HG03045 (cell line): ENCODE results near the gene CYP2A6.

ENCODE experiments used
- ATAC-seq: cut with Tn5 transposase; IDR thresholded peaks from one replicate; pipeline ENCODE4 v1.9.1; 2021; ENCODE audit warnings: mild to moderate bottlenecking, moderate library complexity; ENCODE audit not compliant: unreplicated experiment

The CYP2A6 gene

DNA sequence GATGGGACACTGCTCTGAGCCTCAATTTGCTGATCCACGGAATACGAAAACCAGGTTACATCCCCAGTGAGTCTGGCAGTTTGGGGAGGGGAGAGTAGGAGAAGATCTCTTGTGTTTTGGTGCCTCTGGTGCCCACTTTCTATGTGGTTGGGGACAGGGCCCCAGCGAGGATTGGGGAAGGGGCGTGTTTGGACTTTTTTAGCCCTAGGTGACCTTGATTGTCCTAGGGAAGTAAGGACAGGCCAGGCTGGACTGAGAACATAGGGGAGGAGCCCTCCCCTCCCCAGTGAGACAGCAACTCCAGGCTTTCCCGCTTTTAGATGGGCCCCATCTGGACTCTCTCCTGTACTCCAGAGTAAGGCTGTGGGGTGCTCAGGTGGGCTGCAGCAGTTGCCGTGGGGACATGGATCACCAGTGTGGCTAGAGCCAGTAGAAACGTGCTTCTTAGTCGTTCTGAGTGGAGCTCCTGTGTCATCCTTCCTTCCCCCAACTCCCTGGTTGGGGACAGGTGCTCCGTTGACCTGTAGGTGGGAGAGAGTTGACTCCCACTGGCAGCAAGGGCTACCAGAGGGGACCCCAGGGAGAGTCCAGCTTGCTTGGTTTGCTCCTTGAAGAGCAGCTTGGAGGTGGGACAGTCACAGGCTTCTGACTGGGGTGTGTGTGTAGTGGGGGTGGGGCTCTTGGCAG is 46.9 kb downstream of the CYP2A6 start:
- no peak for ATAC-seq

DNA sequence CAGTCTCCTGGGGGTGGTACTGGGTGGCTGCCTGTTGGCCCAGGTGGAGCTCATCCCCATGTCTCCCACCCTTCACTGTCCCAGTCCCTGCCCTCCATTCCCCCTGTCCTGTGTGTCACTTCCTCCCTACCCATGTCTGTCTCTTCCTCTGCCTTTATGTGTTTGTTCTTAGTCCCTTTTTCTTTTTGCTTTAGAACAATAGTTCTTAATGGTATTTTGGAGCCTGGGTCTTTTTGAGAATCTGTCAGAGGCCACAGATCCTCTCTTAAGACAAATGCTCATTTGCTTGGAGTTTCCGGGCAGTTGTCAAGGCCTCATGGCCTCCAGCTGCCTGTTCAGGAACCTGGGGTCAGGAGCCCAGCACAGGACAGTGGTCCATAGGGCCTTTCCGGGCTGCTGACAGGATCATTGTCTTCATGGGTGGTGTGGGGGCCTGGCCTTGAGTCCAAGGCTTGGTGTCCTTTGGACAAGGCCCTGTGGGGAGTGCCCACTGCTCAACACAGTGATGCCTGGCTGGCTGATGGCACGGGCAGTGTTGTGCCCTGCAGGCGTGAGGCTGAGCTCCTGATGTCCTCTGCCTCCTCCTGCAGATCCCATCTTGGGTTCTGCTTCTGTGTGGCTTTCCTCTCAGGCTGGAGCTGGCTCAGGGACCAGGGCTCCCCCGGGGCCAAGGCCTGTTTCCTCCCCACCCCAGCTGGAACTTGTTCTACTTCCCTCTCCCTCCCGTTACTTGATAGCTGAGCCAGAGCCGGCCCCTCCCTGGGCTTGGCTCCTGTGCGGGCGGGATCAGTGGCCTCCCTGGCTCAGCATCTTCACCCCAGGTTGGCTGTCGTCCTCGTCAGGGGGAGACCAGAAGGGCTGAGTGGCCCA is 47.7 kb downstream of the CYP2A6 start:
- ATAC-seq = no peak

DNA sequence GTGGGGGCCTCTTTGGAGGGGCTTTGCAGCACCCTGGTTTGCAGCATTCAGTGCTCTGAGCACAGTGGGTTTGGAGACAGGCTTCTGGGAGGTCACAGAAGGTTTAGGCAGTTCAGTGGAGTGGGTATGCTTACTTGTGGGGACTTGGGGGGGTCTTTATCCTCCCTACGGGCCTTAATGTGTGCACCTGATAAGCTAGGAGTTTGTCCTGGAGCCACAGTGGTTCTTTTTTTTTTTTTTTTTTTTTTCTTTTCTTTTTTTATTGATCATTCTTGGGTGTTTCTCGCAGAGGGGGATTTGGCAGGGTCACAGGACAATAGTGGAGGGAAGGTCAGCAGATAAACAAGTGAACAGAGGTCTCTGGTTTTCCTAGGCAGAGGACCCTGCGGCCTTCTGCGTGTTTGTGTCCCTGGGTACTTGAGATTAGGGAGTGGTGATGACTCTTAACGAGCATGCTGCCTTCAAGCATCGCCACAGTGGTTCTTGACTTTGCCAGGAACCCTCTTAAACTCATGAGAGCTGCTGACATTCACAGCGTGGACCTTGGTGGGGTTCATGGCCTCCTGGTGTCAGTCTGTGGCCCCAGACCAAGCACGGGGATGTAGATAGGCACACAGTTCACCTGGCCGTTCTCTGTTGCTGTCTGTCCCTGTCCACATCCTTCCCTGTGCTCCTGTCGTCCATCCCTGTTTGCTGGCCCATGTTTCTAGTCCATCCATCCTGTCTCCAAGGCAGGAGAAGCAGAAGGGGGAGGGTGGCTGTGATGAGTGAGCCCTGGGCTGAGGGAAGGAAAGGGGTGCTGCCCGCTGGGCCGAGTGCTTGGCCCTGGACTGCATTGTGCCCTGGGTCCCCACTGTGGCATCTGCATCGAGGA is 48.6 kb downstream of the CYP2A6 start:
- ATAC-seq = no peak

DNA sequence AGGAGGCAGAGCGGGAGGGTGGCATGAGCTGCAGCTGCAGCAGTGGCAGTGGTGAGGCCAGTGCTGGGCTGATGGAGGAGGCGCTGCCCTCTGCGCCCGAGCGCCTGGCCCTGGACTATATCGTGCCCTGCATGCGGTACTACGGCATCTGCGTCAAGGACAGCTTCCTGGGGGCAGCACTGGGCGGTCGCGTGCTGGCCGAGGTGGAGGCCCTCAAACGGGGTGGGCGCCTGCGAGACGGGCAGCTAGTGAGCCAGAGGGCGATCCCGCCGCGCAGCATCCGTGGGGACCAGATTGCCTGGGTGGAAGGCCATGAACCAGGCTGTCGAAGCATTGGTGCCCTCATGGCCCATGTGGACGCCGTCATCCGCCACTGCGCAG is 49.3 kb downstream of the CYP2A6 start:
- ATAC-seq = no peak

DNA sequence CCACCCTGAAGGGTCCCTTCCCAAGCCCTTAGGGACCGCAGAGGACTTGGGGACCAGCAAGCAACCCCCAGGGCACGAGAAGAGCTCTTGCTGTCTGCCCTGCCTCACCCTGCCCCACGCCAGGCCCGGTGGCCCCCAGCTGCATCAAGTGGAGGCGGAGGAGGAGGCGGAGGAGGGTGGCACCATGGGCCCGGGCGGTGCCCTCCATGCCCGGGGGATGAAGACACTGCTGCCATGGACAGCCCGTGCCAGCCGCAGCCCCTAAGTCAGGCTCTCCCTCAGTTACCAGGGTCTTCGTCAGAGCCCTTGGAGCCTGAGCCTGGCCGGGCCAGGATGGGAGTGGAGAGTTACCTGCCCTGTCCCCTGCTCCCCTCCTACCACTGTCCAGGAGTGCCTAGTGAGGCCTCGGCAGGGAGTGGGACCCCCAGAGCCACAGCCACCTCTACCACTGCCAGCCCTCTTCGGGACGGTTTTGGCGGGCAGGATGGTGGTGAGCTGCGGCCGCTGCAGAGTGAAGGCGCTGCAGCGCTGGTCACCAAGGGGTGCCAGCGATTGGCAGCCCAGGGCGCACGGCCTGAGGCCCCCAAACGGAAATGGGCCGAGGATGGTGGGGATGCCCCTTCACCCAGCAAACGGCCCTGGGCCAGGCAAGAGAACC is 49.8 kb downstream of the CYP2A6 start:
- no peak for ATAC-seq

DNA sequence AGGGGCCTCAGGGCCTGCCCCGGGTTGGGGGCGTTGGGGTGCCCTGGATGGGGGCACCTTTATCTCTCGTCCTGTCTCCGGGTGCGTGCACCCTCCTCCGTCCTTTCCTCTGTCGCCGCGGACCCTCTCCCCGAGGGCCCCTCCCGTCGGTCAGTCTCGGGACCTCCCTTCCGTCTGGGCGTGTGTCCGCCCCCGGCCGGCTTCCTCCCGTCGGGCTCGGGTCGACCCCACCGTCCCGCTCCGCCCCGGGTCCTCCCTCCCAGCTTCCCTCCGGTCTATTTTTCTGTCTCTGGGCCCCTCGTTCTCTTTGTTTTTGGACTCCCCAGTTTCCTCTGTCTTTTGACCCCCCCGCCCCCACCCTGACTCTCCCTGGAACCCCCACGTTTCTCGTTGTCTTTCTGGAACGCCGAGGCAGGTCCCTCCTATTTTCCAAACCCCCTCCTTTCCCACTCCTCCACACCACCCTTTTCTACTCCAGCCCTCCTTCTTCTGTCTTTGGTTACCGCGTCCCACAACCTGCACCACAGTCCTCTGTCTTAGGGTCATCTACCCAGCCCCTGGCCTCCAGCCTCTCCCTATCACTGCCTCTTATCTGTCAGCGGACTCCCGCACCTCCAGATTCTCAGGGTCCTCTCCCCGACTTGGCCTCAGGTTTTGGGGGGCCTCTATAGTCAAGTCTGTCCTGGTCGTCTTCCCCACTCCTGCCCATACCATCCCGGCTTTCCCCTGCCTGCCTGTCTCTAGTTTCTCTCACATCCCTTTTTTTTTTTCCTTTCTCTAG is 50.5 kb downstream of the CYP2A6 start:
- ATAC-seq = no peak

DNA sequence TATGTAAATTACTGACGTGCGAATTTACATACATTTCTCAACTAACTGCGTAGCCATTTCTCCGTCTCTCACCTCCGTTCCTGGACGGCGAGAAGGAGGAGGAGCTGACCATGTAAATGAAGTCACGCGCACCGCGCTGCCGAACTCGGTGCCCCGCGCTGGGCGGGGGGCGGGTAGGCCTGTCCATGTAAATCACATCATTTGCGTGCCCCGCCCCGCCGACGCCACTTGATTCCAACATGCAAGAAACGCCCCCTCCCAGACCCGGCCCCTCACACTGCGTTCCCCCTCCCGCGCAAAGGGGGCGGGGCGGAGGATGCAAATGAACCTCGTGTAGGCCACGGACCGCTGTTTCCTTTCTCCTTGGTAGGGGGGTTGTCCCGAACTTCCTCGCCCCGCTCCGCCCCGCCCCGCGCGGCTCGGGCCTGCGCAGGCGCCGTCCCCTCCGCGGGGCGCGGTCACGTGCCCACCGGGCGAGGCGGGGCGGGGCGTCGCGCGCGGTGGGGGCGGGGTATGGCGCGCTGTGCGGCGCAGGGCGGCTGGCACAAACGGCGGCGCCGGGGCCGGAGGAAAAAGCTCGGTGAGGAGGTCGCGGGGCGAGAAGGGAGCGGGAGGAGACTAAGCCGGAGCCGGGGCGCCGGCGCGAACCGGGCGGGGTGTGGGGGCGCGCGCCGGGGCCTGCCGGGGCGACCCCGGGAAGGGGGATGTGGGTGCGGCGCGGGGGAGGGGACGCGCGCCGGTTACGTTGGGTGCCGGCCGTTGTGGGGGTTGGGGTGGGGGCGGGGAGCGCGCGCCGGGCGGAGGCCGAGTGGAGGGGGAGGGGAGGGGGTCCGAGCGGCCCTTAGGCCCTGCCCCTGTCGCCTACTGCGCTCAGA is 51.3 kb downstream of the CYP2A6 start, which contains the start of gene EGLN2:
Gene EGLN2, plus strand, starts transcription at position 509 of the 875 bp plus-strand sequence. CDS start 1,382 bp downstream, outside the sequence.
- peak; percentile 77 for ATAC-seq

DNA sequence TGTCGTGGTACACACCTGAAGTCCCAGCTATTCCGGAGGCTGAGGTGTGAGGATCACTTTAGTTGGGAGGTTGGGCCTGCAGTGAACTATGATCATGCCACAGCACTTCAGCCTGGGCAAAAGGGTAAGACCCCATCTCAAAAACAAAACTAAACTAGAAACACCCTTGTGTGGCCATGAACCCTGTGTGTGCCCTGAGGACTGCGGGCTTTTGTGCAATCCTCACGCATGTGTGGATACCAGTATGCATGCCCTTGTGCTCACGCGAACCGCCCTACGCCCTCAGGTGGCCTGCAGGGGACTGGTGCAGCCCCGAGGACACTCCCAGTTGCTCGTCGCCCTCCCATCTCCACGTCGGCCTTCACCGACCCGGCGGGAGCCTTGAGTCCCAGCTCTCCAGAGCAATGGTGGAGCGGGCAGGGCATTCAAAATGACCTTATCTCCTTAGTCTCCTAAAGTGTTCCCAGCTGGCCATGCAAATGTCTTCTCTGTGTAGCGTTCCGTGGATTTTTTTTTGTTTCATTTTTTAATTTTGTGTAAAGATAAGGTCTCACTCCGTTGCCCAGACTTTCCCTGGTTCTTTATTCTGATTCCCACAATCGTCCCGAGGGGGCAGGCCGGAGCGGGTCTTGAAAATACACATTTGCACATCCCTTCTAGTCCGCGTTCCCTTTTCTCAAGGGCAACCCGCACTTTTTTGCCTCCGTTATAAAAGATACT is 52.1 kb downstream of the CYP2A6 start:
- peak; percentile 17 for ATAC-seq

DNA sequence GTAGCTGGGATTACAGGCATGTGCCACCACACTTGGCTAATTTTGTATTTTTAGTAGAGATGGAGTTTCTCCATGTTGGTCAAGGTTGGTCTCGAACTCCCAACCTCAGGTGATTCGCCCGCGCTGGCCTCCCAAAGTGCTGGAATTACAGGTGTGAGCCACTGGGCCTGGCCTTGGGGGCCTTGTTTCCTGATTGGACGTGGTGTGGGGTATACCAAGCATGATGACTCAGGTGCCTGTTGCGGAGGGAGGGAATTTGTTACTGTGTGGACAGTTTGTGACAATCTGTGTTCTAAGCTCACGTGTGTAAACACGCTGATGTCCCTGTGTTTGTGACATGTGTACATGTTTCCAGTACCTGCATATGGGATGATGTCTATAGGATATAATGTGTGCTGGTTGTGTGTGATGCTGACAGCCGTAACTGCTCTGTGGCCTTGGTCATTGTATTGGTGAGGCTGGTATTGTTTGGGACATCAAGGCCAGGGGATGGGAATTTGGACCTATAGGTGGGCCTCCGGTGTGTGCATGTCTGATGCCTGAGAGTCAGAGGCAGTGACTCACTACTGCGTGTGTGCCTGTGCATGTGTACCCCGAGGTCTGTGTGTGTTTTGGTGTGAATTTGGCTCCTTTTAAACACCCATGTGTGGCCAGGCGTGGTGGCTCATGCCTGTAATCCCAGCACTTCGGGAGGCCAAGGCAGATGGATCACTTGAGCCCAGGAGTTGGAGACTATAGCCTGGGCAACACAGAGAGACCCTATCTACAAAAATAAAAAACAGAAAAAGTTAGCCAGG is 52.9 kb downstream of the CYP2A6 start:
- no peak for ATAC-seq
